GM12878 (cell line): ENCODE results near the gene MAD2L1. TPM values are rescaled to one million over a fixed set of nuclear protein-coding genes. Genes with fewer than 3 reads are reported as not detected.
A peak's percentile ranks its signal among the peaks of the same experiment; 100 is the strongest.

Experiments
- ATAC-seq: fragments of 200-7000 bp; cut with Tn5 transposase; 3 replicates; pipeline ENCODE4 v1.9.1; 2020; ENCODE audit warnings: mild to moderate bottlenecking, moderate library complexity
- BruUV-seq: library from RNA; stranded (reverse); fragments of 400-500 nt; replicated peaks from 2 replicates; lab custom pipeline; 2021; lab: Mats Ljungman, UMichigan
- CTCF ChIA-PET: fragments of 300-600 bp; sonication (Branson Sonifier 250); formaldehyde crosslinking; extraction: SDS; loops from one replicate; lab custom pipeline; 2021; ENCODE audit warnings: inconsistent platforms; lab: Yijun Ruan, JAX
- POLR2A ChIA-PET: fragments of 350-600 bp; formaldehyde crosslinking; extraction: SDS; loops from one replicate; lab custom pipeline; 2021; ENCODE audit warnings: inconsistent platforms; lab: Charles Lee
- RAD21 ChIA-PET: fragments of 300-600 bp; sonication (Branson Sonifier 250); formaldehyde crosslinking; loops from one replicate; lab custom pipeline; 2023; ENCODE audit warnings: antibody characterized with exemption; ENCODE audit not compliant: unreplicated experiment; lab: Charles Lee
- SMC1A ChIA-PET: fragments of 300-600 bp; sonication (Branson Sonifier 250); formaldehyde crosslinking; loops from one replicate; lab custom pipeline; 2023; ENCODE audit not compliant: unreplicated experiment, uncharacterized antibody; lab: Charles Lee
- DNase-seq: peaks from one replicate; pipeline ENCODE4 v3.0.0-alpha.2; 2011; ENCODE audit warnings: low read depth, low spot score
- FAIRE-seq: peaks from 3 replicates; lab custom pipeline; 2011; peaks lifted over from hg19 to GRCh38; lab: Jason Lieb, UNC
- H2AFZ ChIP-seq: 2 replicates; pipeline ENCODE4 v1.6.0; 2011; ENCODE audit warnings: low read depth, low read length, control low read depth; ENCODE audit not compliant: control insufficient read depth
- H3K27ac ChIP-seq: 2 replicates; pipeline ENCODE4 v1.5.1; 2011; ENCODE audit warnings: control low read depth; ENCODE audit not compliant: control insufficient read depth, insufficient read depth
- H3K27me3 ChIP-seq, 2 experiments: replicated peaks in 1 of 2; 2 replicates each; pipeline versions ENCODE4 v1.6.0 to v1.6.1; 2011; ENCODE audit warnings: low read length in 1 of 2; ENCODE audit not compliant: control insufficient read depth in 2 of 2, insufficient read depth in 2 of 2
- H3K36me3 ChIP-seq, 2 experiments: 2 replicates each; pipeline ENCODE4 v1.5.1; 2011; ENCODE audit warnings: low read length in 1 of 2; ENCODE audit not compliant: control insufficient read depth in 2 of 2, insufficient read depth in 2 of 2
- H3K4me1 ChIP-seq: 2 replicates; pipeline ENCODE4 v1.6.1; 2011; ENCODE audit warnings: mild to moderate bottlenecking, low read length, moderate library complexity, mixed read lengths; ENCODE audit not compliant: control insufficient read depth, insufficient read depth
- H3K4me2 ChIP-seq: 2 replicates; pipeline ENCODE4 v1.6.0; 2011; ENCODE audit warnings: control low read depth; ENCODE audit not compliant: control insufficient read depth, insufficient read depth
- H3K4me3 ChIP-seq: fragments of 200-600 bp; sonication (generic); 2 replicates; pipeline ENCODE4 v1.5.1; 2016
- H3K79me2 ChIP-seq: 2 replicates; pipeline ENCODE4 v1.6.0; 2011; ENCODE audit warnings: low read length; ENCODE audit not compliant: control insufficient read depth, insufficient read depth
- H3K9ac ChIP-seq: 2 replicates; pipeline ENCODE4 v1.8.0; 2011; ENCODE audit warnings: low read length, control low read depth, mixed read lengths; ENCODE audit not compliant: control insufficient read depth, insufficient read depth
- H3K9me3 ChIP-seq: replicated peaks from 3 replicates; pipeline ENCODE4 v1.5.1; 2011; ENCODE audit warnings: mild to moderate bottlenecking, low read length; ENCODE audit not compliant: control insufficient read depth, insufficient read depth
- H4K20me1 ChIP-seq: 2 replicates; pipeline ENCODE4 v1.6.0; 2011; ENCODE audit not compliant: control insufficient read depth, insufficient read depth
- CBX3 ChIP-seq: fragments of 200-600 bp; sonication (generic); IDR thresholded peaks from 2 replicates; pipeline ENCODE4 v1.6.1; 2016; ENCODE audit warnings: low read depth, borderline replicate concordance
- CEBPB ChIP-seq, 2 experiments: fragments of 150-350 bp in 1 of 2; IDR thresholded peaks; 2 replicates each; pipeline ENCODE4 v1.6.1; 2012 to 2014; ENCODE audit warnings: low read depth in 2 of 2, low read length in 2 of 2, borderline replicate concordance in 1 of 2, inconsistent platforms in 1 of 2
- E2F4 ChIP-seq: IDR thresholded peaks from 2 replicates; pipeline ENCODE4 v1.6.1; 2012; ENCODE audit warnings: low read depth, low read length, improper control_type of control experiment
- HCFC1 ChIP-seq: fragments of 150-350 bp; IDR thresholded peaks from 2 replicates; pipeline ENCODE4 v1.6.1; 2014; ENCODE audit warnings: low read length
- IRF4 ChIP-seq: IDR thresholded peaks from 2 replicates; pipeline ENCODE4 v1.6.1; 2011; ENCODE audit warnings: low read depth, low read length
- MTA3 ChIP-seq: IDR thresholded peaks from 2 replicates; pipeline ENCODE4 v1.6.1; 2012; ENCODE audit warnings: low read length, inconsistent platforms, borderline replicate concordance
- NBN ChIP-seq: fragments of 450-650 bp; IDR thresholded peaks from 2 replicates; pipeline ENCODE4 v1.6.1; 2016
- NR2C1 ChIP-seq: fragments of 450-650 bp; IDR thresholded peaks from 2 replicates; pipeline ENCODE4 v1.6.1; 2017; ENCODE audit warnings: antibody characterized with exemption, mild to moderate bottlenecking, moderate library complexity
- RUNX3 ChIP-seq: IDR thresholded peaks from 2 replicates; pipeline ENCODE4 v1.6.1; 2012; ENCODE audit warnings: low read length, inconsistent platforms
- SMC3 ChIP-seq: IDR thresholded peaks from 2 replicates; pipeline ENCODE4 v1.6.1; 2011; ENCODE audit warnings: low read length, improper control_type of control experiment, borderline replicate concordance
- ZBTB4 ChIP-seq: fragments of 450-650 bp; formaldehyde crosslinking; IDR thresholded peaks from 2 replicates; pipeline ENCODE4 v1.4.0; 2022; ENCODE audit warnings: mild to moderate bottlenecking, moderate library complexity
- ZNF217 ChIP-seq: fragments of 450-650 bp; IDR thresholded peaks from 2 replicates; pipeline ENCODE4 v1.6.1; 2017; ENCODE audit warnings: antibody characterized with exemption, mild to moderate bottlenecking
- WGBS: methylation state at CpG from one replicate; pipeline ENCODE4 v1.1.6; 2016; ENCODE audit warnings: low lambda C conversion rate; ENCODE audit not compliant: insufficient replicate concordance, insufficient coverage; ENCODE audit errors: missing lambda C conversion rate; 5-methylcytosine and 5-hydroxymethylcytosine counted together
- in situ Hi-C: fragments of 300-500 bp; cut with MboI; formaldehyde crosslinking; loops from 9 replicates; pipeline ENCODE4 v1.14.3; 2018; ENCODE audit warnings: mixed read lengths
- intact Hi-C: fragments of 100-400 bp; cut with micrococcal nuclease; formaldehyde crosslinking; loops from one replicate; pipeline ENCODE4 v1.14.2; 2022; ENCODE audit not compliant: unreplicated experiment
- polyA plus RNA-seq, 11 experiments: library from polyadenylated mRNA; depleted of rRNA in 4 of 11; unstranded in 6 of 11; stranded (reverse) in 5 of 11; fragments of >200 nt; fragmentation: Nextera tagmentation in 4 of 11; fragmentation: Illumina TruSeq in 1 of 11; extraction: Ambion mirVana in 4 of 11; extraction: Trizol in 1 of 11; gene quantifications; 1 replicate in 1 of 11; 2 replicates in 10 of 11; pipeline versions ENCODE4 v1.2.1 to v1.2.3, GENCODE V29; 2011 to 2016; ENCODE audit warnings: inconsistent platforms in 2 of 11, missing spikeins in 2 of 11, low read depth in 1 of 11
- total RNA-seq, 4 experiments: library from RNA; depleted of rRNA in 3 of 4; stranded (reverse); fragments of >200 nt in 3 of 4; fragmentation: Illumina TruSeq in 1 of 4; extraction: Trizol in 1 of 4; gene quantifications; 2 replicates each; pipeline versions ENCODE4 v1.2.1 to v1.2.3, GENCODE V29; 2013 to 2021
- TF ChIP-seq, protein P1 (sequence below): fragments of 450-650 bp; IDR thresholded peaks from 2 replicates; pipeline ENCODE4 v1.6.1; 2017; ENCODE audit warnings: mild to moderate bottlenecking, moderate library complexity

MAD2L1 gene
- total and polyA plus RNA-seq, 10 of the 15 experiments (the other 5 are each of a cell fraction or from before 2014, with no cell fraction given), result 58.1 to 407 (median 110) TPM

DNA sequence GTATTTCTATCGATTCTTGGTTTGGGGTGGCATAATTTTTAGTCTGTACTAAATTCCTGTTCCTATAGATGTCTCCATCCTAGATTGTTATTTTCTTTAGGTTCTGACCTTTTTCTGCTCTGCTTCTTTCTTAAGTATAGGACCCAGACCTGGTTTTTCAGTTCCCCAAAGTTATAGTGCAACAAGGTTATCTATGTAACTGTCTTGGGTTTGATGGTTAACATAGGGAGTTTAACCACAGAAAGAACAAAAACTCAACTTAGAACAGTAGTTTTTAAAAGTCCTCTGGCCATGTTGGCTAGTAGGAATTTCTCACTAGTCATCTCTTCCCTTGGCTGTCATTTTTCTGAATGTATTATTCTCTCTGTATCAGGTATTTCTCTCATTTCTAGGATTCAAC, 38.8 kb upstream of the MAD2L1 start (continued):
- TF ChIP-seq, protein P1, sequence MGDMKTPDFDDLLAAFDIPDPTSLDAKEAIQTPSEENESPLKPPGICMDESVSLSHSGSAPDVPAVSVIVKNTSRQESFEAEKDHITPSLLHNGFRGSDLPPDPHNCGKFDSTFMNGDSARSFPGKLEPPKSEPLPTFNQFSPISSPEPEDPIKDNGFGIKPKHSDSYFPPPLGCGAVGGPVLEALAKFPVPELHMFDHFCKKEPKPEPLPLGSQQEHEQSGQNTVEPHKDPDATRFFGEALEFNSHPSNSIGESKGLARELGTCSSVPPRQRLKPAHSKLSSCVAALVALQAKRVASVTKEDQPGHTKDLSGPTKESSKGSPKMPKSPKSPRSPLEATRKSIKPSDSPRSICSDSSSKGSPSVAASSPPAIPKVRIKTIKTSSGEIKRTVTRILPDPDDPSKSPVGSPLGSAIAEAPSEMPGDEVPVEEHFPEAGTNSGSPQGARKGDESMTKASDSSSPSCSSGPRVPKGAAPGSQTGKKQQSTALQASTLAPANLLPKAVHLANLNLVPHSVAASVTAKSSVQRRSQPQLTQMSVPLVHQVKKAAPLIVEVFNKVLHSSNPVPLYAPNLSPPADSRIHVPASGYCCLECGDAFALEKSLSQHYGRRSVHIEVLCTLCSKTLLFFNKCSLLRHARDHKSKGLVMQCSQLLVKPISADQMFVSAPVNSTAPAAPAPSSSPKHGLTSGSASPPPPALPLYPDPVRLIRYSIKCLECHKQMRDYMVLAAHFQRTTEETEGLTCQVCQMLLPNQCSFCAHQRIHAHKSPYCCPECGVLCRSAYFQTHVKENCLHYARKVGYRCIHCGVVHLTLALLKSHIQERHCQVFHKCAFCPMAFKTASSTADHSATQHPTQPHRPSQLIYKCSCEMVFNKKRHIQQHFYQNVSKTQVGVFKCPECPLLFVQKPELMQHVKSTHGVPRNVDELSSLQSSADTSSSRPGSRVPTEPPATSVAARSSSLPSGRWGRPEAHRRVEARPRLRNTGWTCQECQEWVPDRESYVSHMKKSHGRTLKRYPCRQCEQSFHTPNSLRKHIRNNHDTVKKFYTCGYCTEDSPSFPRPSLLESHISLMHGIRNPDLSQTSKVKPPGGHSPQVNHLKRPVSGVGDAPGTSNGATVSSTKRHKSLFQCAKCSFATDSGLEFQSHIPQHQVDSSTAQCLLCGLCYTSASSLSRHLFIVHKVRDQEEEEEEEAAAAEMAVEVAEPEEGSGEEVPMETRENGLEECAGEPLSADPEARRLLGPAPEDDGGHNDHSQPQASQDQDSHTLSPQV, result no peak
- TF ChIP-seq CEBPB (IDR thresholded peaks at IDR 0.05; ENCODE audit: borderline replicate concordance in 1 of 2, low read depth in 2 of 2, low read length in 2 of 2) (no peak), RUNX3 (peak; percentile 60), CBX3 (no peak), MTA3 (no peak)

DNA sequence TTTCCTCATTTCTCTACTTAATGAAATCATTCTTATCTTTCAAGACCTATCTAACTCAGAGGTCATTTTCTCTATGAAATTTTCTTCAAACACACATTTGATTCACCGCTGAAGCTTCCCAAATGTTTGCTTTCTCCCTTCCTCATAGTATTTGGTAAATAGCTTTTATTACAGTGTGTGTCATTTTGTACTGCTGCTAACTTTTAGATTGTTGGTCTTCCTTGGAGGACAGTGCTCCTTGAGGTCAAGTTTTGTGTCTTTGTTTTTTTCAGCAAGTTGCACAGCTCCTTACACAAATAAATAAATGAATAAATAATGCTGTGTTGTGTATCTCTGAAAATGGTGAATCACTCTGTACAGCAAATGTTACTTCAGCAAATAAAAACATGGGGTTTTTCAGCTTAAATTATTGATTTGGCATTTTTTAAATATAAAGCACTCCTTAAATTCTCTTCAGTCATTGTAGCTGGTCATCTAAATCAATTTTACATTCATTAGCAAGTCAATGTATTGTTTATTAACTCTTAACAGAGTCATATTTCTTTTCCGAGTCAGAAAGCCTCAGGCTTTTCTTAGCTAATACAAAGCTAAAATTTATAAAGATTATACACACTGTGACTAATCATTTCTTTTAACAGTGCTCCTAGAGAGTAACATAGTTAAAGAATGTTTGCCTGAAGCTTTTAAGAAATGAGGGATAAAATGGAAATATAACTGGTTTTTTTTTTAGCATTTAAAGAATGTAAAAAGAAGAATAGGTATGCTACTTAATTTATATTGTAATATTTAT, 30.1 kb upstream of the MAD2L1 start:
- no peak overlapping the region for H3K9ac ChIP-seq
- 17% methylated on average over 2 of the region's 2 CpGs for WGBS
- H3K27ac ChIP-seq, result no peak overlapping the region
- intact Hi-C loops (no loop called here), in situ Hi-C loops (no loop called here)
- H3K4me3 ChIP-seq, result no peak overlapping the region
- no TSS peak for BruUV-seq
- ChIA-PET CTCF (interaction anchor here (0.6 kb wide), 1 partner anchor 1036 kb away, joined by 3 read pairs; no protein-coding TSS in a partner anchor), POLR2A (no interaction called here), RAD21 (no interaction called here), SMC1A (interaction anchor here (1.1 kb wide), 2 partner anchors 10 to 14 kb away, joined by 3 to 5 read pairs; no protein-coding TSS in a partner anchor)
- H4K20me1 ChIP-seq, result no peaks in the 10 kb centered on the region
- no peaks in the 10 kb centered on the region for H3K4me1 ChIP-seq
- H3K27me3 ChIP-seq, result no peaks in the 10 kb centered on the region
- DNase-seq (no peak), ATAC-seq (no peak), FAIRE-seq (no peak)
- no peak overlapping the region for H2AFZ ChIP-seq
- H3K9me3 ChIP-seq, result no peaks in the 10 kb centered on the region
- no peaks in the 10 kb centered on the region for H3K36me3 ChIP-seq
- H3K4me2 ChIP-seq, result no peak overlapping the region
- no peaks in the 10 kb centered on the region for H3K79me2 ChIP-seq
- no peak for TF ChIP-seq NR2C1
- TF ChIP-seq IRF4, result no peak
- TF ChIP-seq HCFC1, result no peak
- TF ChIP-seq SMC3, result no peak
- no peak for TF ChIP-seq ZNF217
- no peak for TF ChIP-seq E2F4
- TF ChIP-seq NBN, result no peak
- no peak for TF ChIP-seq ZBTB4 (CRISPR knock-in tag)
